Epithelial cell of proximal tubule (primary cell): ENCODE results near the gene EMP1. TPM values are rescaled to one million over a fixed set of nuclear protein-coding genes. Genes with fewer than 3 reads are reported as not detected.
"Not testable (repeated sequence)": the region's sequence is repeated elsewhere in the genome, so short reads cannot be mapped to it uniquely, and the experiment has no call there.

Experiments used
- DNase-seq: peaks from one replicate; pipeline ENCODE4 v3.0.0-alpha.2; 2011; ENCODE audit warnings: low read depth
- H3K4me3 ChIP-seq: 2 replicates; pipeline ENCODE4 v1.5.1; 2011; ENCODE audit warnings: low read depth, mild to moderate bottlenecking, low read length
- total RNA-seq: library from RNA; depleted of rRNA; stranded (reverse); fragments of >200 nt; gene quantifications from 2 replicates; pipeline ENCODE4 v1.2.3, GENCODE V29; 2015
- TF ChIP-seq, protein P1 (sequence below): conservative IDR thresholded peaks from 2 replicates; pipeline ENCODE4 v1.5.1; 2012; ENCODE audit warnings: low read depth, mild to moderate bottlenecking, low read length

The EMP1 gene
- total RNA-seq, 1 donor from 2014 or later: 166 TPM

- no peak for DNase-seq
- TF ChIP-seq, protein P1, sequence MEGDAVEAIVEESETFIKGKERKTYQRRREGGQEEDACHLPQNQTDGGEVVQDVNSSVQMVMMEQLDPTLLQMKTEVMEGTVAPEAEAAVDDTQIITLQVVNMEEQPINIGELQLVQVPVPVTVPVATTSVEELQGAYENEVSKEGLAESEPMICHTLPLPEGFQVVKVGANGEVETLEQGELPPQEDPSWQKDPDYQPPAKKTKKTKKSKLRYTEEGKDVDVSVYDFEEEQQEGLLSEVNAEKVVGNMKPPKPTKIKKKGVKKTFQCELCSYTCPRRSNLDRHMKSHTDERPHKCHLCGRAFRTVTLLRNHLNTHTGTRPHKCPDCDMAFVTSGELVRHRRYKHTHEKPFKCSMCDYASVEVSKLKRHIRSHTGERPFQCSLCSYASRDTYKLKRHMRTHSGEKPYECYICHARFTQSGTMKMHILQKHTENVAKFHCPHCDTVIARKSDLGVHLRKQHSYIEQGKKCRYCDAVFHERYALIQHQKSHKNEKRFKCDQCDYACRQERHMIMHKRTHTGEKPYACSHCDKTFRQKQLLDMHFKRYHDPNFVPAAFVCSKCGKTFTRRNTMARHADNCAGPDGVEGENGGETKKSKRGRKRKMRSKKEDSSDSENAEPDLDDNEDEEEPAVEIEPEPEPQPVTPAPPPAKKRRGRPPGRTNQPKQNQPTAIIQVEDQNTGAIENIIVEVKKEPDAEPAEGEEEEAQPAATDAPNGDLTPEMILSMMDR: no peak
- no peak overlapping the region for H3K4me3 ChIP-seq
Measured at GRCh38 chr12:13253966-13254760, 57.6 kb downstream of the EMP1 start.

GRCh38 chr12:13255792-13256691, 59.5 kb downstream of the EMP1 start:
- TF ChIP-seq, protein P1: peak; percentile 99
- DNase-seq: peak; percentile 63
- H3K4me3 ChIP-seq: peak overlapping the region; percentile 48

- no peak for DNase-seq
- TF ChIP-seq, protein P1: no peak
- no peak overlapping the region for H3K4me3 ChIP-seq
Measured at GRCh38 chr12:13256692-13257045, 60.1 kb downstream of the EMP1 start.

GRCh38 chr12:13257356-13257875, 60.9 kb downstream of the EMP1 start:
- no peak overlapping the region for H3K4me3 ChIP-seq
- DNase-seq: no peak
- TF ChIP-seq, protein P1: no peak

DNA sequence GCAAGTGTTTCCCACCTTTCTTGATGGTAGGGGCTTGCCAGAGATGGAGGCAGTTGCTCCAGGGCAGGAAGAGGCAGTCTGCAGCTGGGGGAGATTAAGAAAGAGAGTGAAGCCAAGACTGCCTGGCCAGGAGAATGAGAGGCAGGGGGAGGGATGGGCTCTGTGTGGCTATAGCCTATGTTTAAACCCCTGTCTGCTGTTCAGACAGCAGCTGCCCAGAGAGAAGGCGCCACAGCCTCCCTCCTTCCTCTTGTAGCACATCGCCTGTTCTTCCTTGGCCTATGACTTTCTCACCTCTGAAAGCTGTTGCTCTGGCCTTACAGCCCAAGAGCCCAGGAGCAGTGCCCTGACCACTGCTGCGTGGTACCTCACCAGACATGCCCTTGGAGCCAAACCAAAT, 61.7 kb downstream of the EMP1 start:
- H3K4me3 ChIP-seq: no peak overlapping the region
- no peak for DNase-seq
- TF ChIP-seq, protein P1: no peak

- no peak overlapping the region for H3K4me3 ChIP-seq
- TF ChIP-seq, protein P1: no peak
- no peak for DNase-seq
Measured at GRCh38 chr12:13258717-13259119, 62.2 kb downstream of the EMP1 start.

DNA sequence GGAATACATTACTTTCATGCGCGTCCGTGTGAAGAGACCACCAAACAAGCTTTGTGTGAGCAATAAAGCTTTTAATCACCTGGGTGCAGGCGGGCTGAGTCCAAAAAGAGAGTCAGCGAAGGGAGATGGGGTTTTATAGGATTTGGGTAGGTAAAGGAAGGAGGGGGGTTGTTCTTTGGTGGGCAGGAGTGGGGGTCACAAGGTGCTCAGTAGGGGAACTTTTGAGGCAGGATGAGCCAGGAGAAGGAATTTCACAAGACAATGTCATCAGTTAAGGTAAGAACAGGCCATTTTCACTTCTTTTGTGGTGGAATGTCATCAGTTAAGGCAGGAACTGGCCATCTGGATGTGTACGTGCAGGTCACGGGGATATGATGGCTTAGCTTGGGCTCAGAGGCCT, 63.1 kb downstream of the EMP1 start:
- DNase-seq, H3K4me3 ChIP-seq: not testable (repeated sequence)

DNA sequence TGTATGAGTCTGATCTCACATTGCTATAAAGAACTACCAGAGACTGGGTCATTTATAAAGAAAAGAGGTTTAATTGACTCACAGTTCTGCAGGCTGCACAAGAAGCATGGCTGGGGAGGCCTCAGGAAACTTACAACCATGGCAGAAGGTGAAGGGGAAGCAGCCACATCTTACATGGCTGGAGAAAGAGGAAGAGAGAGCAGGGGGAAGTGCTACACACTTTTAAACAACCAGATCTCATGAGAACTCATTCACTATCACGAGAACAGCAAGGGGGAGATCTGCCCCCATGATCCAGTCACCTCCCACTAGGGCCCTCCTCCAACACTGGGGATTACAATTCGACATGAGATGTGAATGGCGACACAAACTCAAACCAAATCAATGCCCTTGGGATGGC, 71.3 kb downstream of the EMP1 start:
- not testable (repeated sequence) for DNase-seq, H3K4me3 ChIP-seq
